SK-N-SH treated with all-trans-retinoic acid at 6 μM for 48 hours (cell line): ENCODE measurements around the gene KHDRBS1.
"Not testable (repeated sequence)": the region's sequence is repeated elsewhere in the genome, so short reads cannot be mapped to it uniquely, and the experiment has no call there.

Experiments used
- ATAC-seq: fragments of 200-7000 bp; cut with Tn5 transposase; 3 replicates; pipeline ENCODE4 v1.9.1; 2020; ENCODE audit warnings: mild to moderate bottlenecking, moderate library complexity
- ARNTL ChIP-seq: fragments of 450-650 bp; formaldehyde crosslinking; IDR thresholded peaks from 2 replicates; pipeline ENCODE4 v1.5.0; 2020; ENCODE audit warnings: low read depth, mild to moderate bottlenecking, moderate library complexity, borderline replicate concordance
- BACH2 ChIP-seq: fragments of 250-450 bp; sonication (Bioruptor Pico); IDR thresholded peaks from 2 replicates; pipeline ENCODE4 v1.9.0; 2021; ENCODE audit warnings: mild to moderate bottlenecking, borderline replicate concordance
- CREB5 ChIP-seq: fragments of 250-450 bp; sonication (Bioruptor Pico); IDR thresholded peaks from 2 replicates; pipeline ENCODE4 v1.5.1; 2020; ENCODE audit warnings: low read depth, mild to moderate bottlenecking, moderate library complexity
- CSDC2 ChIP-seq: fragments of 250-450 bp; sonication (Bioruptor Pico); IDR thresholded peaks from 2 replicates; pipeline ENCODE4 v1.5.0; 2020; ENCODE audit warnings: mild to moderate bottlenecking, moderate library complexity
- CSRNP3 ChIP-seq: fragments of 250-450 bp; sonication (Bioruptor Pico); IDR thresholded peaks from 2 replicates; pipeline ENCODE4 v1.5.1; 2021; ENCODE audit warnings: mild to moderate bottlenecking, moderate library complexity
- ESRRG ChIP-seq: fragments of 250-450 bp; sonication (Bioruptor Pico); IDR thresholded peaks from 2 replicates; pipeline ENCODE4 v1.6.1; 2021; ENCODE audit warnings: mild to moderate bottlenecking
- GLIS3 ChIP-seq: fragments of 250-450 bp; sonication (Bioruptor Pico); IDR thresholded peaks from 2 replicates; pipeline ENCODE4 v1.5.0; 2020; ENCODE audit warnings: mild to moderate bottlenecking, moderate library complexity
- ISL1 ChIP-seq: fragments of 250-450 bp; sonication (Bioruptor Pico); IDR thresholded peaks from 2 replicates; pipeline ENCODE4 v2.1.2; 2022; ENCODE audit warnings: mild to moderate bottlenecking, moderate library complexity
- OSR1 ChIP-seq: fragments of 250-450 bp; sonication (Bioruptor Pico); IDR thresholded peaks from 2 replicates; pipeline ENCODE4 v1.8.0; 2022; ENCODE audit warnings: moderate library complexity, mild to moderate bottlenecking, inconsistent platforms
- PATZ1 ChIP-seq: fragments of 250-450 bp; sonication (Bioruptor Pico); IDR thresholded peaks from 2 replicates; pipeline ENCODE4 v1.8.0; 2020; ENCODE audit warnings: mild to moderate bottlenecking, moderate library complexity, borderline replicate concordance
- POU6F1 ChIP-seq: fragments of 250-450 bp; sonication (Bioruptor Pico); IDR thresholded peaks from 2 replicates; pipeline ENCODE4 v1.8.0; 2021; ENCODE audit warnings: low read depth, mild to moderate bottlenecking, moderate library complexity, borderline replicate concordance
- PPARA ChIP-seq: fragments of 250-450 bp; sonication (Bioruptor Pico); IDR thresholded peaks from 2 replicates; pipeline ENCODE4 v1.5.0; 2020; ENCODE audit warnings: mild to moderate bottlenecking, borderline replicate concordance
- RARB ChIP-seq: fragments of 250-450 bp; sonication (Bioruptor Pico); IDR thresholded peaks from 2 replicates; pipeline ENCODE4 v1.8.0; 2021; ENCODE audit warnings: mild to moderate bottlenecking, moderate library complexity
- SNAI2 ChIP-seq: fragments of 250-450 bp; sonication (Bioruptor Pico); IDR thresholded peaks from 2 replicates; pipeline ENCODE4 v1.5.0; 2020; ENCODE audit warnings: mild to moderate bottlenecking, moderate library complexity
- TCF4 ChIP-seq: fragments of 250-450 bp; sonication (Bioruptor Pico); IDR thresholded peaks from 2 replicates; pipeline ENCODE4 v1.8.0; 2021; ENCODE audit warnings: mild to moderate bottlenecking, moderate library complexity, borderline replicate concordance
- TOX ChIP-seq: fragments of 250-450 bp; sonication (Bioruptor Pico); IDR thresholded peaks from 2 replicates; pipeline ENCODE4 v1.8.0; 2021; ENCODE audit warnings: mild to moderate bottlenecking, moderate library complexity, borderline replicate concordance
- TSHZ2 ChIP-seq: fragments of 250-450 bp; sonication (Bioruptor Pico); IDR thresholded peaks from 2 replicates; pipeline ENCODE4 v1.5.0; 2020; ENCODE audit warnings: mild to moderate bottlenecking, moderate library complexity
- ZC3H10 ChIP-seq: fragments of 250-450 bp; sonication (Bioruptor Pico); IDR thresholded peaks from 2 replicates; pipeline ENCODE4 v1.5.1; 2021; ENCODE audit warnings: mild to moderate bottlenecking, moderate library complexity
- ZFP3 ChIP-seq: fragments of 250-450 bp; sonication (Bioruptor Pico); IDR thresholded peaks from 2 replicates; pipeline ENCODE4 v1.5.0; 2020; ENCODE audit warnings: mild to moderate bottlenecking, moderate library complexity
- ZFP30 ChIP-seq: fragments of 450-650 bp; formaldehyde crosslinking; IDR thresholded peaks from 2 replicates; pipeline ENCODE4 v1.5.0; 2022; ENCODE audit warnings: mild to moderate bottlenecking, moderate library complexity
- ZNF565 ChIP-seq: fragments of 450-650 bp; formaldehyde crosslinking; conservative IDR thresholded peaks from 2 replicates; pipeline ENCODE4 v1.5.0; 2020; ENCODE audit warnings: low read depth, mild to moderate bottlenecking, moderate library complexity
- ZNF70 ChIP-seq: fragments of 450-650 bp; formaldehyde crosslinking; IDR thresholded peaks from 2 replicates; pipeline ENCODE4 v1.5.0; 2020; ENCODE audit warnings: mild to moderate bottlenecking, moderate library complexity

KHDRBS1 gene

DNA sequence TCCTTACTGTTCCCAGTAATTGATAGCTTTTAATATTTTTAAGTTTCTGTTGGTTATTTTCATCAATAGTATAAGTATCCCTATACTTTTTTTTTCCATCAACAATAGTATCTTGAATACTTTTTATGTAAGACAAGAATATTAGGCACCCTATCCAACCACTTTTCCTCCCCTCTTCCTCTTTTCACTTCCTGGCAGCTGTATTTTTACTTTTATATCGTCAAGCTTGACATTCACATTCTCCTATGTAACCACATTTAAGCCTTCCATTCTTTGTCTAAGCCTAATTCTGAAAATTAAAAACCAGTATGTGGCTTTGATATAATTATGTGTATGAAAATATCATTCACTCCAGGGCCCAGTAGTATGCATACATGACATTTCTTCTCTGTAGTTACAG is 68.4 kb downstream of the KHDRBS1 start:
- TF ChIP-seq PPARA (CRISPR knock-in tag), result no peak
- no peak for TF ChIP-seq TSHZ2 (CRISPR knock-in tag)
- no peak for TF ChIP-seq BACH2
- TF ChIP-seq GLIS3 (CRISPR knock-in tag), result no peak
- no peak for TF ChIP-seq ZNF565 (CRISPR knock-in tag)
- no peak for TF ChIP-seq POU6F1
- no peak for TF ChIP-seq SNAI2 (CRISPR knock-in tag)
- TF ChIP-seq ZFP30 (CRISPR knock-in tag), result no peak
- TF ChIP-seq RARB, result no peak
- no peak for TF ChIP-seq TCF4 (CRISPR knock-in tag)
- TF ChIP-seq TOX (CRISPR knock-in tag), result no peak
- no peak for TF ChIP-seq CSDC2 (CRISPR knock-in tag)
- TF ChIP-seq ISL1 (CRISPR knock-in tag), result no peak
- no peak for TF ChIP-seq ZNF70 (CRISPR knock-in tag)
- TF ChIP-seq ZFP3, result no peak
- no peak for TF ChIP-seq ZC3H10 (CRISPR knock-in tag)
- TF ChIP-seq ARNTL (CRISPR knock-in tag), result no peak
- TF ChIP-seq CREB5 (CRISPR knock-in tag), result no peak
- TF ChIP-seq, all 23 proteins: peak for 0

GRCh38 chr1:32086381-32086780 is 72.7 kb downstream of the KHDRBS1 start:
- ATAC-seq, result not testable (repeated sequence)

More for the DNA sequence above, 68.4 kb downstream of the KHDRBS1 start:
- no peak for ATAC-seq

DNA sequence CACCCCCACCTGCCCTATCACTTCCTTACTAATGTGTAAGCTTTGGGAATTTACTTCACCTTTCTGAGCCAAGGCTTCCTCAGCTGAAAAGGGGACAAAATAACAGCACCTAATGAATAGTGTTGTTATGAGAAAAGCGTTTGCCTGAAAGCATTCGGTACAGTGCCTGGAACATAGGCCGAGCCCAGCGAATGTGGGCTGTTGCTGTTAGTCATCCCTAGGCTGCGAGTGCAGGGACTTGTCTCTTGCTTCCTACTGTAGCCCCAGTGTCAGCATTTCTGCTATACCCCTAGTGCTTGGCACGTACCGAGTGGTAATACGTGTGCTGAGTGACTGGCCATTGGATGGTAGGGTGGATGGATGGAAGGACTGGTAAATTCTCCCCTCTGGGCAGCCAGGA is 77.5 kb downstream of the KHDRBS1 start:
- ATAC-seq, result no peak
- TF ChIP-seq PPARA (CRISPR knock-in tag), result no peak
- no peak for TF ChIP-seq CSDC2 (CRISPR knock-in tag)
- no peak for TF ChIP-seq TOX (CRISPR knock-in tag)
- no peak for TF ChIP-seq ZFP3
- no peak for TF ChIP-seq OSR1 (CRISPR knock-in tag)
- no peak for TF ChIP-seq BACH2
- TF ChIP-seq ZC3H10 (CRISPR knock-in tag), result no peak
- no peak for TF ChIP-seq ZNF70 (CRISPR knock-in tag)
- TF ChIP-seq ZFP30 (CRISPR knock-in tag), result no peak
- no peak for TF ChIP-seq POU6F1

DNA sequence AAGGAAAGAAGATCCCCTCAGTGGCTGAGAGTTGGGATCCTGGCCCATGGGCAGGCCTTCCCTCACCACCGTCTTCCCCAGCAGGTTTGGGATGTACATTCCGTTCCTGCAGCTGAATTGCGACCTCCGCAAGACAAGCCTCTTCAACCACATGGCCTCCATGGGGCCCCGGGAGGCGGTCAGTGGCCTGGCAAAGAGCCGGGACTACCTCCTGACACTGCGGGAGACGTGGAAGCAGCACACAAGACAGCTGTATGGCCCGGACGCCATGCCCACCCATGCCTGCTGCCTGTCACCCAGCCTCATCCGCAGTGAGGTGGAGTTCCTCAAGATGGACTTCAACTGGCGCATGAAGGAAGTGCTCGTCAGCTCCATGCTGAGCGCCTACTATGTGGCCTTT is 77.9 kb downstream of the KHDRBS1 start:
- no peak for ATAC-seq
- TF ChIP-seq TCF4 (CRISPR knock-in tag), result no peak
- no peak for TF ChIP-seq CREB5 (CRISPR knock-in tag)
- no peak for TF ChIP-seq CSRNP3 (CRISPR knock-in tag)
- no peak for TF ChIP-seq PPARA (CRISPR knock-in tag)
- no peak for TF ChIP-seq ESRRG (CRISPR knock-in tag)
- no peak for TF ChIP-seq ZNF565 (CRISPR knock-in tag)
- TF ChIP-seq PATZ1 (CRISPR knock-in tag), result no peak
- no peak for TF ChIP-seq CSDC2 (CRISPR knock-in tag)
- TF ChIP-seq ZNF70 (CRISPR knock-in tag), result no peak
- TF ChIP-seq ISL1 (CRISPR knock-in tag), result no peak
- no peak for TF ChIP-seq BACH2
- no peak for TF ChIP-seq ZFP30 (CRISPR knock-in tag)
- no peak for TF ChIP-seq POU6F1
